ENCODE measurements around the gene STPG1.

Gene STPG1

DNA sequence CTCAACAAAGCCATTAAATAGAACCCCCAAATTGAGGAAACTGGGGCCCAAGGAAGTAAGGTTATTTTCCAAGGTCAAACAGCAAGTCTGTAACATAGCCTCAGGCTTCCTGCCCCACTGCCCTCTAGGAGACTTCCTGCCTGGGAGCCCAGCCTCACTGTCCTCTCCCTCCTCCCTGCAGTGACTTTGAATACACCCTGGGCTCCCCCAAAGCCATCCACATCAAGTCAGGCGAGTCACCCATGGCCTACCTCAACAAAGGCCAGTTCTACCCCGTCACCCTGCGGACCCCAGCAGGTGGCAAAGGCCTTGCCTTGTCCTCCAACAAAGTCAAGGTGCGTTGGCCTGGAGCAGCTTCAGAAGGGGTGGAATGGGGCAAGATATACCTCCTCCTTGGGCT is 76.1 kb downstream of the STPG1 start:
- DNase-seq = no peak

DNA sequence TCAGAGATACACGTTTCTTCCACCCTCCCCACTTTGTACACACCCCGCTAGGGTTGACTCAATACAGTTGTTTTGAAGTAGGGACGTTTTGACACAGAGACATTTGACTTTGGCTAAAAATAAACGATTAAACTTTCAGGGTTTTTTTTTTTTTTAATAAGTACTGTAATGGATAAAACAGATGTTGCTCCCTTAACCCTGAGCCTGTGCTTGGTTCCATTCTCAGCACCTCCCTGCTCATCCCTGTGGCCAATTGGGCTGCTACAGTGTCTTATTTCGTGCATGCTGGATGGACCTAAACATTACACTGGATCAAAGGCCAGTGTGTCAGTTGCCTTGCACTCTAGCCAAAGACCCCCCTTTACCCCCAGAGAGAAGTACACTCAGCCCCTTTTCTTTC is 77.5 kb downstream of the STPG1 start:
- DNase-seq = no peak

DNA sequence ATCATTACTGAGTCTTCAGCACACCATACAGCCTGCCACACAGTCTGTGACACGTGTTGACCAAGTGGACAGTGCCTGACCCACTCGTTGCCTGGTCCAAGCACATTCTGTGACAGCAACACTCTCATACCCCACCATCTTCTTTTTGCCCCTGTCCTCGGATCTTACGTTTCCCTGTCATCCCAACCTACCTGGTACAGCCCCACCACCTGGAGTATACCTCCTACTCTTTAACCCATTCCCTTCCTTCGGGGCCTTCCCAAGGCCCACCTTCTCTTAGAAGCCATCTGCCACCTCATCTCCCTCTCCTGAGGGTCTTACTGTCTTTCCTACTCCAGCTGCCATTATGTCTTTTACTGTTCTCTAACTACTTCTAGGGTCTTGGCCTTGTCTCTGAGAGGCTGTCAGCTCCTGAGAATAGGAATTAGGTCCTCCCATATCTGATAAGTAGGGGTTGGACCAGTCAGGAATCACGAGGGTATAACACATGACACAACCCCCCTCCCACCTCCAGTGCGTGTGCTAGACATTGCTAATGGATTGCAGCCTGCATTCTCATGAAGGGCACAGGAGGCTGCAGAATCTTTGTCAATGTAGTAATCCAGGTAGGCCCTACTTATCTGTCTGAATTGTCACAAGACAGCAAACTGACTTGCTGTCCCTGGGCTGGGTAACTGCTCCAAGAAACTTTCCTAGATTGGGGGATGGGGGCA is 81.5 kb downstream of the STPG1 start:
- DNase-seq = no peak

GRCh38 chr1:24329797-24330543 is 83.6 kb downstream of the STPG1 start:
- DNase-seq = no peak

DNA sequence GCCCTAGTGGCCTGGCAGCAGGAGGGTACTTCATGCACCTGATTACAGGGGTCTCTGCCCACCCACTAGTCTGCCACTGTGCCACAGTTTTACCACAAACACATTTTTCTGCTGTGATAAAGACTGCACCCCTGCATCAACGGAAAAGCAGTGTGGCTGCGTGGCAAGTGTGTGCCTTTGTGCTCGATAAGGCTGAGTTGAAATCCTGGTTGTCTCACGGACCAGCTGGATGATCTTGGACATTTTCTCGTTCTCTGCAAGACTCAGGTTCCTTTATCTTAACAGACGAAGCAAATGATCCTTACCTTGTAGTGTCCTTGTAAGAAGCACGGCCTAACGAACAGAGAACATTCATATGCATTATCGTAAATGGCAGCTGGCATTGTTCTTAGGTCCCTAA is 84.3 kb downstream of the STPG1 start:
- DNase-seq = no peak

DNA sequence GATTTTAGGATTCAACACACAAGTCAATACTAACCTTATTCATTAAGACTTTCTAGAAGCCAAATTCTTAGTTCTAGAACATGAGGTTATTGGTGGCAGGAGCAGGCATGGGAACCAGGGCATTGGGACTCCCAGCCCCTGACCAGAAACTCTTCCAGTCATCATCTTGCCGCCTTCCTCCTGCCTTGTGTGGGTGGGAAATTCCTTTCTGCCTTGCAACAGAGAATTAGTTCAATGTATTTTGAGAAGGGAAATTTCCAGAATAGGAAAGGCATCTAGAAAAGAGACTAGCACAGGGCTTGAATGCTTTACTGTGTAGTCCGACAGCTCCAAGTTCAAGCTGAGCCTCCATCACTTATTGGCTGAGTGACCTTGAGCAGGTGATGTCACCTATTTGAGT is 85.7 kb downstream of the STPG1 start:
- DNase-seq = no peak

- DNase-seq = no peak
These were observed 86.1 kb downstream of the STPG1 start for GRCh38 chr1:24327486-24327885.

- DNase-seq = no peak
These were observed 87.8 kb downstream of the STPG1 start for GRCh38 chr1:24325587-24326449.

GRCh38 chr1:24324903-24325302 is 88.7 kb downstream of the STPG1 start:
- no peak for DNase-seq

DNA sequence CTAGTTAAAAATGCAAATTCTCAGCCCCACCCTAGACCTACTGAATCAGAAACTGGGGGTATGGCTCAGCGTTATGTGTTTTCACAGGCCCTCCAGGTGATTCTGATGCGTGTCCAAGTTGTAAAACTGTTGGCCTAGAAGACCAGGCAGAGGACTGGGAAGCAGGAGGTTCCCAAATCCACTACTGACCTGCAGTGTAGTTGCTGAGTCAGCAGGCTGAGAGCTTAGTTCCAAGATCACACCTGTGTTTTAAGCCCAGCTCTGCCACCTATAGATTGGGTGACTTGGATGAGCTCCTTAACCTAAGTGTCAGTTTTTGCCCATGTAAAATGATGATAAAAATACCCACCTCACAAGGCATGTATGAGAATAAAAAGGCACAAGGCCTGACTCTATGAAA is 90.3 kb downstream of the STPG1 start:
- no peak for DNase-seq

DNA sequence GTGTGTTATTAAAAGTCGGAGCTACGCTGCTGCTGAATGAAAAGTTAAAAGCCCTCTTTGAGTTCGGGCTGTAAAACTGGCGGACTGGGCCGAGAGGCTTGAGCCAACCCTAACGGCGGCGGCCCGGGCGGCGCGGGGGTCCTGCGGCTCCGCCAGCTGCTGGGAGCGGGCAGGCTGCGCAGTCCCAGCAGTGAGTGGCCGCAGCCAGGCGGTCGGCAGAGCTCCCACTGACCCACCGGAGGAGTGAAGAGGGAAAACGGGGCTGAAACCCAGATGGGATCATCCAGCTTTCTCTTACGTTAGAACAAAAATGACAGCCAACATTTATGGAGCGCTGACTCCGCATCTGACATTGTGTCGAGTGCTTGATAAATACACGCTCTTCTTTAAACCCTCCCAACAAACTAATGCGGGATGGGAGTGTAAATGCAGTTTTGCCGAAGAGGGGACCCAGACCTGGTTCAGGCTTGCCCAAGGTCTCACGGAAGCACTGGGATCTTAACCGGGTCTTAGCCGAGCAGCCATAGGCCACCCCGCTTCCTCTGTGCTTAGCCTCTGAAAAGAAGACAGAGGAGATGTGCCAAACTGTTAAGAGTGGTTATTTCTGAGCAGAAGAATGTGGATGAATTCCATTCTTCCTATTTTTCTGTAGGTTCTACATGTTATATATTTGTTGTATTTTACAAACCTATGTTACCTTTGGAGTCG is 91.0 kb downstream of the STPG1 start:
- no peak for DNase-seq

DNA sequence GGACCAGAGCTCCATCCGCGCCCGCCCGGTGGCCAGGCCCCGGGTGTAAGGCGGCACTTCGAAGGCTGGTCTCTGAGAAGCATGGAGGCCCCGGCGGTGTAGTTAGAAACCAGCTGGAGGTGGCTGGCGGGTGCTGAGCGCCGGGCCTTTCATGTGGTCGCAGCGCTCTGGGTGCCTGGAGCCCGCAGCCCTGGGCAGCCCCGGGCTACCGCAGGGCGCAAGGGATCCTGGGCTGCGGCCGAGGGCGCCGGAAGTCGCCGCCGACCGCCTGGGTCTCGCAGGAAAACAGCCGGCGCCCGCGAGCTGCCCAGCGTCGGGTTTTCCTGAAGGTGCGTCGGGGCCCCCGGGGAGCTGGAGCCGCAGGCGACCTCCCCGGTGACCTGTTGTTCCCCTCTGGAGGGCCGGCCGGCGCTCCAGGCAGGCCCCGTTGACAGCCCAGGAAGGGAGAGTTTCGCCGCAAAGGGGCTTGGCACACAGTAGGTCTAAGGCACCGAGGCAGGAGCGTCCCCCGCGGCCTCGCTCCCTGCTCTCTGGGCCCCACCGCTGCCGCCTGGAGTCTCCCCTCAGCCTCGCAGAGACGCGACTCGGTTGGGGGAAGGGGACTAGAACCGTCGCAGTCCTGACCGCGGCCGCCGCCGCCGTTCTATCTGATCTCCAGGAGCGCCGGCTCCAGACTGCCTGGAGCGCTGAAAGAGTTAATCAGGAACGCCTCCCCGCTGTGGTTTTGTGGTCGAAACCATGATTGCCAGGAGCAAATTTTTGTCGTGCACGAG is 91.7 kb downstream of the STPG1 start:
- DNase-seq = peak; percentile 45

GRCh38 chr1:24321126-24321525 is 92.5 kb downstream of the STPG1 start:
- no peak for DNase-seq

- DNase-seq = no peak
These were observed 93.6 kb downstream of the STPG1 start for GRCh38 chr1:24319962-24320361.

GRCh38 chr1:24319312-24319863 is 94.2 kb downstream of the STPG1 start, which contains the start of gene GRHL3:
GRHL3 (plus strand) TSS chr1:24319357; CDS start chr1:24319552, 195 bp downstream.
- DNase-seq = peak; percentile 53

DNA sequence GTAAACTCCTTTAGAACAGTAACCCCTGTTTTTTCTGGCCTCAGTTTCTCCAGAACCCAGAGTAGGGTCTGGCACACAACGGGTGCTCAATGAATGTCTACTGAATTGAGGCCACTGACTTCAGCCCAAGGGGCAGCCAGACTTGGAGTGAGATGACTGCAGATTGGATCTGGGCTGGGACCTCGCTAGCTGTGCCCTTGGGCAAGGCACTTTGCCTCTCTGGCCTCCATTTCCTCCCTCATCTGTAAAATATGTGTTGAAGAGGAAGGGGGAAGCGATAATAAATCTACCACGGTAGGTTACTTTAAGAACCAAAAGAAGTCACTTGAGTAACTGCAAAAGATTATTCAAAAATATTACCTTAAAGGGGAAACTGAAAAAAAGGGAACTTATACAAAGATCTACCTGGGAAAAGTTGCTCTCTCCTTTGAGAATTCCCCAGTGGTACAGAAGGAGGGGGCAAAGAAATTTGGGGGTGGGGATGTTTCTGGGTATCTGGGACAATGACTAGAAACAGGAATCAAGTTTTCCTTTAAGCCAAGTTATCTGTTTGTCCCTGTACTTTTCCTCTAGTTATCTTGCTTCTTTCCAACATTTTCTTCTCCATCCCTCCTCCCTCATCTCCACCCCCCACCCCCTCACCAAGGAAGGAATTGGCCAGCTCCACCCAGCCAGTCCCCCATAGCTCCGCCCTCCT is 94.8 kb downstream of the STPG1 start:
- no peak for DNase-seq

DNA sequence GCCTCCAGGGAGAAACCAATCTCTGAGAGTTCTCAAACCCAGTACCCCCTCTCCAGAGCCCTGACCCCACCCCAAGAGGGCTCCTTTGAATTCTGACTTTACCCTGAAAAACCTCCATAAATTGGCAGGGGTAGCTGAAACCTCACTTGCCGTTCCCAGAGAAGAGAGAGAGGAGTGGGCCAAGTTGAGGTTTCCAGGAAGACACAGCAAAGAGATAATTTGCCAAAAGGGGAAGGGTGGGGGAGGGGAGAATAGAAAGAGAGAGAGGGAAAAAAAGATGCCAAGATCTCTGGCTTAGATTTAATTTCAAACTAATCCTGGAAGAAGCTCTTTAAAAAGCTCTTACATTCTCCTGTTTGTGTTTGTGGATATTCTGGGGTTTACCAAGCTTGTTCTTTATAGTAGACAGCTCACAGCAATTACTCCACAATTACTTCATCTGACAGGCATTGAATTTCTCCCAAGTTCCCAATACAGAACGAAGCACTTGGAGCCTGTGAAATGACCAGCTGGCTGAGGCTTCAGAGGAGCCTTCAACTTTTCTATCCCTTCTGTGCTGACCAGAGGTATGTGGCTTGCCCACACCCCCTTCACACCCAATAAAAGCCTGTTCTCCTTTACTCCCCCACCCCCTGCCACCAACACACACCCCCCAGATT is 95.5 kb downstream of the STPG1 start:
- no peak for DNase-seq

GRCh38 chr1:24317081-24317480 is 96.5 kb downstream of the STPG1 start:
- DNase-seq = no peak

GRCh38 chr1:24316645-24317044 is 96.9 kb downstream of the STPG1 start:
- DNase-seq = peak; percentile 9

DNA sequence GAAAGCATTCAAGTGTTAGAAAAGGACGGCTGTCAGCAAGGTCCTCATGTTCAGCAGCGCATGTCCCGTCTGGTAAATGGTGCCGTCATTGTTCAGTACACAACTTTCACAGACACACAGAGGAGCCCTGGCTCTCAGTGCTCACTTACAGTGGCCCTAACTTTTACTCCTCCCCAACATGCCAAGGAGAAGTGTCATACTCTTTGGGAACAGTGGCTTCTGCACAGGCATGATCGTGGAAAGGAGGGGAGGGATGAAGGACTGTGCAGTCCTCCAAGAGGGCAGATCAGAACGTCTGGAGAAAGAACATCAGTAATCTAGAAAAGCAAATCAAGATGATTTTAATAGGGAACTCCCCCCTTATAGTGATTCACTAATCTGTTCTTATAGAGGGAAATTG is 98.2 kb downstream of the STPG1 start:
- no peak for DNase-seq

- no peak for DNase-seq
These were observed 101.8 kb downstream of the STPG1 start for GRCh38 chr1:24311741-24312140.

Data from COR-L47 (cell line).